Vagina (tissue), 2 donors: ENCODE data around the gene PAX6. TPM values are rescaled to one million over a fixed set of nuclear protein-coding genes. Genes with fewer than 3 reads are reported as not detected.

Experiments used
- DNase-seq, 2 donors: peaks; one replicate each; pipeline ENCODE4 v3.0.0-alpha.2; 2017; ENCODE audit errors: extremely low spot score in 2 of 2
- H3K27ac ChIP-seq: fragments of 200-600 bp; sonication (generic); one replicate; pipeline ENCODE4 v1.5.1; 2019
- H3K27me3 ChIP-seq: fragments of 200-600 bp; sonication (generic); one replicate; pipeline ENCODE4 v1.5.1; 2019
- H3K36me3 ChIP-seq, 2 donors: fragments of 200-600 bp; sonication (generic); one replicate each; pipeline ENCODE4 v1.5.1; 2017 to 2019
- H3K4me1 ChIP-seq: fragments of 200-600 bp; sonication (generic); one replicate; pipeline ENCODE4 v1.5.1; 2019
- H3K4me3 ChIP-seq, 2 donors: fragments of 200-600 bp; sonication (generic); 1 replicate in 1 of 2; 2 replicates in 1 of 2; pipeline ENCODE4 v1.5.1; 2016 to 2019
- H3K9me3 ChIP-seq: fragments of 200-600 bp; sonication (generic); one replicate; pipeline ENCODE4 v1.5.1; 2019
- CTCF ChIP-seq, 3 experiments: fragments of 450-650 bp in 2 of 3; fragments of 200-600 bp in 1 of 3; sonication (generic) in 1 of 3; IDR thresholded peaks; one replicate each; pipeline ENCODE4 v1.5.1; 2017 to 2019; ENCODE audit warnings: antibody characterized with exemption in 3 of 3, mild to moderate bottlenecking in 2 of 3, moderate library complexity in 2 of 3
- POLR2A ChIP-seq, 2 donors: fragments of 450-650 bp; IDR thresholded peaks; one replicate each; pipeline ENCODE4 v1.6.1; 2017; ENCODE audit warnings: antibody characterized with exemption in 2 of 2, mild to moderate bottlenecking in 2 of 2, moderate library complexity in 2 of 2
- POLR2AphosphoS5 ChIP-seq, 2 donors: sonication (generic); formaldehyde crosslinking; IDR thresholded peaks; one replicate each; pipeline ENCODE4 v1.9.0; 2017; ENCODE audit warnings: antibody characterized with exemption in 2 of 2, mild to moderate bottlenecking in 2 of 2, low read depth in 1 of 2; ENCODE audit not compliant: insufficient read depth in 1 of 2
- intact Hi-C: fragments of 100-400 bp; cut with DNase I; formaldehyde crosslinking; loops from one replicate; pipeline ENCODE4 v1.15.1; 2023
- total RNA-seq: library from RNA; depleted of rRNA; stranded (reverse); fragments of >200 nt; gene quantifications from one replicate; pipeline ENCODE4 v1.2.3, GENCODE V29; 2016

Gene PAX6
- total RNA-seq, 1 donor from 2014 or later, result not detected

DNA sequence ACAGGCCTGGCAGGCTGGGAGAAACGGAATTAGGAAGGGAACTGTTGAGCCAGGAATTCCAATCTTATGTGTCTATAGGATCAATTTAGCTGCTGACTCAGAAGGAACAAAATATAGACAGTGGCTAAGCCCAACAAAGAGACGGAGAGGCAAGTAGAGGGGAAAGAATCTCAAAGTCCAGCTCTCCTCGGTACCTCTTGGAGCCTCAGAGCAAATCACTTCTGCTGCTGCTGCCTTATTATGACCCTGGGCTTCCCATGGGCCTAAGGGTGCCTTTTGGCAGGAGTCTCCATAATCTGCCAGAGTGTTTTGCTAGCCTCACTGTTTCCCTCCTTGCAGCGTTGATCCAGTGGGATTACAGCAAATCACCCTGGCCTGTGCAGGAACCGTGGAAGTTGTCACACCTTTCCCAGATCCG lies 31.7 kb downstream of the PAX6 start:
- Histone ChIP-seq H3K4me3 (no peak overlapping the region), H3K27ac (no peak overlapping the region), H3K27me3 (no peaks in the 10 kb centered on the region), H3K9me3 (no peaks in the 10 kb centered on the region), H3K36me3 (no peaks in the 10 kb centered on the region), H3K4me1 (no peaks in the 10 kb centered on the region)
- intact Hi-C loops, result no loop called here
- DNase-seq, result no peak
- TF ChIP-seq POLR2A (IDR thresholded peaks at IDR 0.05), result no peak
- TF ChIP-seq CTCF (IDR thresholded peaks at IDR 0.05), result no peak
- TF ChIP-seq POLR2AphosphoS5 (IDR thresholded peaks at IDR 0.05; ENCODE audit: insufficient read depth in 1 of 2, low read depth in 1 of 2), result no peak

DNA sequence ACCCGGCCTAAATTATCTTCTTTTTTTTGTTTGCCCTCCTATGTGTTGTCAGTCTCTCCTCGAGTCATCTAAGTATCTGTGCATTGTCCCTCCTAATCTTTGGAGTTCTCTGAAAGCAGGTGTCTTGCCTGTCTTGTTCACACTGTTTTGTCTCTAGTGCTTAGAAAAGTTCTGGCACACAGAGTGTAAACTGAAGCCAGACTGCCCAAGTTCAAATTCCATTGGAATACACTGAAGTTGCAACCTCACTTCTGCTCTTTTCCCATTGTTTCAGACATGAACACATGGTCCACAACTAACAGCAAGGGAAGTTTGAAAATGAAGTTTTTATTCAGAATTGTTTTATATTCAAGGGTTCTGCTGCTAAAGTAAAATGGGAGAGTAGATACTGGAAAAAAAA lies 38.7 kb downstream of the PAX6 start:
- Histone ChIP-seq H3K36me3 (no peaks in the 10 kb centered on the region), H3K9me3 (no peaks in the 10 kb centered on the region), H3K4me3 (no peak overlapping the region), H3K4me1 (no peaks in the 10 kb centered on the region), H3K27me3 (no peaks in the 10 kb centered on the region), H3K27ac (no peak overlapping the region)
- intact Hi-C loops, result no loop called here
- TF ChIP-seq POLR2A (IDR thresholded peaks at IDR 0.05) (no peak), POLR2AphosphoS5 (IDR thresholded peaks at IDR 0.05; ENCODE audit: insufficient read depth in 1 of 2, low read depth in 1 of 2) (no peak), CTCF (IDR thresholded peaks at IDR 0.05) (no peak)
- DNase-seq, result no peak

GRCh38 chr11:31770011-31770700 lies 41.0 kb downstream of the PAX6 start:
- no peaks in the 10 kb centered on the region for H3K9me3 ChIP-seq
- intact Hi-C loops, result no loop called here
- H3K4me3 ChIP-seq, result no peak overlapping the region
- H3K27ac ChIP-seq, result no peak overlapping the region
- no peak for DNase-seq
- TF ChIP-seq POLR2AphosphoS5 (IDR thresholded peaks at IDR 0.05; ENCODE audit: insufficient read depth in 1 of 2, low read depth in 1 of 2), result no peak
- TF ChIP-seq CTCF (IDR thresholded peaks at IDR 0.05), result no peak
- no peak for TF ChIP-seq POLR2A (IDR thresholded peaks at IDR 0.05)
- no peaks in the 10 kb centered on the region for H3K4me1 ChIP-seq
- H3K36me3 ChIP-seq, result no peaks in the 10 kb centered on the region
- no peaks in the 10 kb centered on the region for H3K27me3 ChIP-seq

DNA sequence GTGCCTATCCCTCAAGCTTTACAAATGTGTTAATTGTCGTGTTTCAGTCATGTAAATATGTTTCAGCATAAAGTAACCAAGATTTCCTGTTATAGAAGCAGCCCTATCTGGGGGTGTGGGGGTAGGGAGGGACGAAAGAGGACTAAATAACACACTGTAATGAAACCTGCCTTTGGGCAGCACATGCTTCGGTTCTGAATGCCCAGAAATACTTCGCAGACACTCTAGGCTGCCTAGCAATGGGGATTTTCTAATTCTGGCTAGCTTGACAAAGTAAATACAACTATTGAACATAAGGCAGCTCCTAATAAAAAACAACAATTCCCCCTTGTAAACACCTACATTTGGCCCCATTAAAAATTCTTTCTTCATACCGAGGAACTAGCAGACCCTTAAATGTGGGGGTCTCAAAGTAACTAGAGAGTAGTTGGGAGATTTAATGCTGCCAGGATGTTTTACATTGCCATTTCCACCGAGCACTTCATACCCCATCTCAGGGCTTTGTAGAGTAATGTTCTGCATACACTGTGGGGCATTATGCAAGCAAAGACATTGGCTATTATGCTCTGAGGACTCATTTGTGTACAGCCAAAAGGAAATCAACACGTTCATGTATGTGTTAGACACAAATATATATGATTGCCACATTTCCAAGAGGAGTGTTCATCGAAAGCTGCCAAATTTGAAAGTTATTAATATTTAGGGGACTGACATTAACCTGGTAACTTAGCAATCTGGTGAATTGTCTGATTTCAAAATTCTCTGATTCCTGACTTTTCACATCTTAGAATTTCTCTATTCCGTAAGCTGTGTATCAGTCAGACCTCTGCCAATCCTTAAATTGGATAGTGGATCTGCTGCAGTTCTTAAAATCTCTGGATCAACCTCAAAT lies 42.1 kb downstream of the PAX6 start:
- H3K9me3 ChIP-seq, result no peaks in the 10 kb centered on the region
- H3K27ac ChIP-seq, result no peak overlapping the region
- H3K36me3 ChIP-seq, result no peaks in the 10 kb centered on the region
- H3K4me1 ChIP-seq, result no peaks in the 10 kb centered on the region
- H3K27me3 ChIP-seq, result no peaks in the 10 kb centered on the region
- no peak overlapping the region for H3K4me3 ChIP-seq
- intact Hi-C loops, result no loop called here
- TF ChIP-seq POLR2A (IDR thresholded peaks at IDR 0.05) (no peak), POLR2AphosphoS5 (IDR thresholded peaks at IDR 0.05; ENCODE audit: insufficient read depth in 1 of 2, low read depth in 1 of 2) (no peak), CTCF (IDR thresholded peaks at IDR 0.05) (no peak)
- no peak for DNase-seq

GRCh38 chr11:31767685-31768084 lies 43.4 kb downstream of the PAX6 start:
- no peak for TF ChIP-seq POLR2A (IDR thresholded peaks at IDR 0.05)
- TF ChIP-seq POLR2AphosphoS5 (IDR thresholded peaks at IDR 0.05; ENCODE audit: insufficient read depth in 1 of 2, low read depth in 1 of 2), result no peak
- TF ChIP-seq CTCF (IDR thresholded peaks at IDR 0.05), result no peak
- no peaks in the 10 kb centered on the region for H3K36me3 ChIP-seq
- intact Hi-C loops, result no loop called here

More at GRCh38 chr11:31767685-31768084, 43.4 kb downstream of the PAX6 start:
- Histone ChIP-seq H3K9me3 (no peaks in the 10 kb centered on the region), H3K4me1 (no peaks in the 10 kb centered on the region), H3K27ac (no peak overlapping the region), H3K27me3 (no peaks in the 10 kb centered on the region), H3K4me3 (no peak overlapping the region)
- DNase-seq, result no peak
